GM21529 (cell line): ENCODE data around the gene GBA2.

Source experiments
- ATAC-seq: cut with Tn5 transposase; IDR thresholded peaks from one replicate; pipeline ENCODE4 v1.9.1; 2021; ENCODE audit not compliant: unreplicated experiment

GBA2 gene

DNA sequence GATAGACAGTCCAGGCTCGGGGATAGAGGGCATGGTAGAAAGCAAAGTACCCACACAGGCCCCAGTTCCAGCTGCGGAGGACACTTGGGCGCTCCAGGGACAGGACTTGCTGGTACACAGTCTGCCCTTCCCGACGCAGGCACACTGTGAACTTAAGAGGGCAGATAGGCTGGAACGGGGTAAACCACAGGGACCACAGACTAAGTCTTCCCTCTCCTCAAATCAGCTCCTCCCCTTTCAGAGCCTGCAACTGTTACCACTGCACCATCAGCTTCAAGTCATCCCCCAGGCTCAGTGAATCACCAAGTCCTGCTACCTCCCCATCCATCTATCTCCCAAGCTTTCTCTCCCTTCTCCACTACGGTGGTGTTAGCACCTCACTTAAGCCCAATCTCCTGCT, 7.3 kb downstream of the GBA2 start:
- ATAC-seq, result no peak

DNA sequence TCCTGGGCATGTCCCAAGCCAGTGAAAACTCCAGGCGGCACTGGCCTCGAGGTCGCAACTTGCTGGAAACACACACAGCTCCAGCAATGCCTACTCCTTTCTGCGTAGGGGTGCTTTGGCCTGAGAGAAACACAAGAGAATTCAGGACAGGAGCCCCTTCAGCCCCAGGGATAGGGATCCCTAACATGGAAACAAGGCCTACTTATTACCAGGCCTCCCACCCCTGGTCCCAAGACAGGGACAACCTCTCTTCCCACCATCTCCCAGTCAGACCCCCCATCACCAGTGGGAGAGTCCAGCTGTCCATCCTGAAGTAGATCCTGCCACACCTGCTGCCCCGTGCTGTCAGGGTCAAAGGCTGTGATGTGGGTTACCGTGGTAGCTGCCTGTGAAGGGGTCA, 8.8 kb downstream of the GBA2 start:
- no peak for ATAC-seq

DNA sequence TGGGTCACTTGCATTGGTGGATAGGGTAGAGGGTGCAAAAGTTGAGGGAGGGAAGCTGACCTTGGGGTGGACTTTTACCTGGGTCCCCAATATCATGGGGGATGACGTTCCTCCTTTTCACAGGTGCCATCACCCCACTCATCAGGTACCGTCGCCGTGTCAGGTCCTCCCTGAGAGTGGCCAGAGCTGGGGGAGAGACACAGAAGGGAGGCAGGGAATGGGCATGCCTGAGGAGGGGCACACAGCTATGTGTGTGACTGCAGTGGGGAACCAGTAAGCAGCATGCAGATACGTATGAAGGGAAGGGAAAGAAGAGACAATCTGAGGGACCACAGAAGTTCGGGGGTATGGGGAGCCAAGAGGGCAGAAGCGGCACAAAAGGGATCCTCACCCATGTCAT, 10.1 kb downstream of the GBA2 start:
- no peak for ATAC-seq

DNA sequence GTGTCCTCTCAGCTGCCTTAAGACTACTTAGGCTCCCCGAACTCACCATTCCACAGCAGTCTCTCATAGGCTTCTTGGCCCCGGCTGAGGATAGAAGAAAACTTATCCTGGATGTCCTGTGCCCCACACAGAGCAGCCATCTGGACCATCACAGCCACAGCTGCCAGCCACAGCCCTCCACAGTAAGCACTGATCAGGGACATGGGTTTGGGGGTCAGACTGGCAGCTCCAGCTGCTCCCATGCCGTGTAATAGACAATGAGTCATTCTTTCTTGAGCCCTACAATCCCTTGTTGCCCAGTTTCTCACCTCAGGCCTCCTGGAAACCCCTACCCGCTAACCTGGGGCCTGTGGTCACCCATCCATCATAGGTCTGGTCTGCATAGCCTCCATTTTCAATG, 10.8 kb downstream of the GBA2 start:
- no peak for ATAC-seq

DNA sequence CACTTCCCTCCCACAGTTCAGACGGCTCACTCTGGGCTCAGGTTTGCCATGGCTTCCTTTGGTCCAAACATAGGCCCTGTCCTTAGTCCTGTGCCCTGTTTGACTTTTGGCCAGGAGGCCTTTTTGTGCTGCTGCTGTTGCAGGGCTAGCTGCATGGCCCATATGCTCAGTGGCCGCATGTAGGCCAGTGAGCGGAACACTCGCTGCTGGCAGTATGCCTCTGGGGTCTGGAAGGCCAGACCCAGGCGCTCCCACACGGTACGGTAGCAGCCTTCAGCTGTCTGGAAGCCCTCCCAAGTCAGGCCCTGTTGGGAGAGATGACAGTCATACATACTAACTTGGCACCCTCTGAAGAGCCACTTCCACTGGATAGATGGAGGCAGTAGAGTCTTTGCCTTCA, 11.9 kb downstream of the GBA2 start:
- no peak for ATAC-seq

DNA sequence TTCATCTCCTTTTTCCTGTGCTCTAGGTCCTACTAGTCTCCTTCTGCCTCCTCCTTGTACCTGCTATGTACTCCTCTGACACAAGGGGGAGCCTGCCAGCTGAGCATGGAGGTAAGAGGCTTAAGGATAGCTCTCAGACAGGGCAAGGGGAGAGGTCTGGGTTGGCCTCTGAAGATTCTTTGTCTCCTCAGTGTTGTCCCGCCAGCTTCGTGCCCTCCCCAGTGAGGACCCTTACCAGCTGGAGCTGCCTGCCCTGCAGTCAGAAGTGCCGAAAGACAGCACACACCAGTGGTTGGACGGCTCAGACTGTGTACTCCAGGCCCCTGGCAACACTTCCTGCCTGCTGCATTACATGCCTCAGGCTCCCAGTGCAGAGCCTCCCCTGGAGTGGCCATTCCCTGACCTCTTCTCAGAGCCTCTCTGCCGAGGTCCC, 12.8 kb downstream of the GBA2 start:
- ATAC-seq, result no peak

DNA sequence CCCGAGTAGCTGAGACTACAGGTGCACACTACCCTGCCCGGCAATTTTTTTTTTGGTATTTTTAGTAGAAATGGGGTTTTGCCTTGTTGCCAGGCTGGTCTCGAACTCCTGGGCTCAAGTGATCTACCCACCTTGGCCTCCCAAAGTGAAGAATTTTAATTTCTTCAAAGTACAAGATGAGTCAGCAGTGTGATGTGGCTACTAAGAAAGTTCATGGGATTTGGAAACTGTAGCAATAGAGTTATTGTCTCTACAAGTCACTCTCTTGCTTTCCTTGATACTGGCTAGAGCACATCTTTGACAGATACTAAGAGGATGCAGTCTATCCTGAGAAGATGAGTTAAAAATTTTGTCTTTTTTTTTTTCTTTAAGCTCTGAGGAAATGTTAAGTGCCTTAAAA, 14.9 kb downstream of the GBA2 start:
- no peak for ATAC-seq

DNA sequence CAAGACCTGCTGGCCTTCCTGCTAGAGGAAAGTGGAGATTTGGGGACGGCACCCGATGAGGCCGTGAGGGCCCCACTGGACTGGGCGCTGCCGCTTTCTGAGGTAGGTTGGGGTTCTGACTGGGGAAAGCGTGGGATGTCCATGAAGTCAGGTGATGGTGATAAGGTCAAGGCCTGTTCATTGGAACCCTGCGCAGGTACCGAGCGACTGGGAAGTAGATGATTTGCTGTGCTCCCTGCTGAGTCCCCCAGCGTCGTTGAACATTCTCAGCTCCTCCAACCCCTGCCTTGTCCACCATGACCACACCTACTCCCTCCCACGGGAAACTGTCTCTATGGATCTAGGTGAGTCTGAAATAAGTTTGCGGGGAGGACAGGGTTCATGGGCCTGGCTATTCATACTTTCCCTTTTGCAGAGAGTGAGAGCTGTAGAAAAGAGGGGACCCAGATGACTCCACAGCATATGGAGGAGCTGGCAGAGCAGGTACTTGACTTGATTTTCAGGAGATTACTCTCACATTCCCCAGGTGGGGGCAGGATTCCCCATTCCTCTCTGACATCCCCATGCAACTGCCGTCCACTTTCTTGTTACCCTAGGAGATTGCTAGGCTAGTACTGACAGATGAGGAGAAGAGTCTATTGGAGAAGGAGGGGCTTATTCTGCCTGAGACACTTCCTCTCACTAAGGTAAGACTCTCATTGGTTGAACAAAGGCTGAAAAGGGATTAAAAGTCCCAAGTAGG, 16.1 kb downstream of the GBA2 start:
- ATAC-seq, result peak; percentile 3

DNA sequence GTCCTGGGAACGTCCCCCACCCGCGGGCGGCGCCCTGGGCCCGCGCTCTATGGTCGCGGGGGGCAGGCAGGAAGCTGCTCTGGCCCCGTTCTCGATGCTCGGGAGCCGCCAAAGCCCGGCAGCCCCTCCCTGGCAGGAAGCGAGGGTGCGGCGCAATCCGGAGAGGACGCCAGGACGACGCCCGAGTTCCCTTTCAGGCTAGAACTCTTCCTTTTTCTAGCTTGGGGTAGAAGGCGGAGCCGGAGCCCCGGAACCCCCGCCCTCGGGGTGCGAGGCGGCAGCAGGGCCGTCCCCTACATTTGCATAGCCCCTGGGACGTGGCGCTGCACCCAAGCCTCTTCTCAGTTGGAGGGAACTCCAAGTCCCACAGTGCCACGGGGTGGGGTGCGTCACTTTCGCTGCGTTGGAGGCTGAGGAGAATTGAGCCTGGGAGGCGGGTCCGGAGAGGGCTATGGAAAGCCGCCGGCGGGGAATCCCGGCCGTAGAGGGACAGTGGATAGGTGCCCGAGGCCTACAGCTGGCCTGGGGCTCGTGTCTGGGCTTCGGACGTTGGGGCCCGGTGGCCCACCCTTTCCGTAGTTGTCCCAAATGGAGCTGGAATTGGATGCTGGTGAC, 16.7 kb downstream of the GBA2 start, which contains the start of the genes CREB3 and TLN1:
TSS of gene CREB3 (plus strand) at position 482 of the 615 bp plus-strand sequence. CDS start at position 589, 107 bp downstream.
TSS of gene TLN1 (minus strand) at position 11 of the 615 bp plus-strand sequence. CDS start 6,501 bp downstream, outside the sequence.
- ATAC-seq, result peak; percentile 74

DNA sequence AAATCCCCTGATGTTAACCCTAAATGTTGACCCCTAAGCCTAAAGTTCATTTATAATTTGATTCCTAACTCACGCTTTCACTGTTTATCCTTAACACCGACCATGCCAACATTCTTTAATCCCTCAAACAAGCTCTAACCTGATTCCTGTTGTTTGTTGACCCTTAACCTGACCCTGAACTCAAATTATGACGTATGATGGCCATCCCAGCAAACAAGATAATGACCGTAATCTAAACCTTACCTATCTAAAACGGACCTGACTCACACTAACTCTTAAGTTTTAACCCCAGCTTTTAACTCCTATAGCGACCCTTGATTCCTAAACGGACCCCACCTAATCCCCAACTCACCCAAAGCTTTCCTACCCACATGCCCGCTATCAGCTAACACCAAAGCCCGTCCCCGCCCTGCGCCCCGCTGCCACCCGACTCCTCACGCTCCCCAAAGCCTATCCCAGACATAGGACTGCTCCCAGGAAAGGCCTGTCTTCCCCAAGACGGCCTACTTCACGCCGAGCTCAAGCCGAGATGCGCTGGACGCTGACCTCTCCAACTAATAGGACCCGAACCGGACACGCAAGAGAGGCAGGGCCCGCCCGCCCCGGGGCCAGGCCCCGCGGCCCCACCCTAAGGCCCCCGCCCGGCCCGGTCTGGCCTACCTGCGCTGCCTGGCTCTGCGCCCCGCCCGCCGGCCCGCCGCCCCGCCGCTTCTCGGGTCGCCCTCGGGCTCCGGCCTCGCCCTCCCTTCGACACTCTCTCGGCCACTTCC, 17.4 kb downstream of the GBA2 start:
- no peak for ATAC-seq

DNA sequence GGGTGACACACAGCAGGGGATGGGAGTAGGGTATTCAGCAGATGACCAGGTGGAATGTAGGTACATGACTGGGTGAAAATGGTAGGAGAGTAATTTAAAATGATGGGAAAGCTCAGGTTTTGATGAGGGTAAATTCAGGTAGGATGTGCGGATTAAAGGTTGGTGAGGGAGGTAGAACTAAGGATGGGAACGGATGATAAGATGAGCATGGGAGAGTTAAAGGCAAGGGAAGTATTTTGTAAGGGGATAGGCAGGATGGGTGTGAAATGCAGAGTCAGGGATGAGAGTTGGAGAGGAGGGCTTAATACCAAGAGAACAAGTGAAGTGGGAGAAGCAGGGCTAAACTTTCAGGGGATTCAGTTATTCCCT, 18.6 kb downstream of the GBA2 start:
- ATAC-seq, result no peak

DNA sequence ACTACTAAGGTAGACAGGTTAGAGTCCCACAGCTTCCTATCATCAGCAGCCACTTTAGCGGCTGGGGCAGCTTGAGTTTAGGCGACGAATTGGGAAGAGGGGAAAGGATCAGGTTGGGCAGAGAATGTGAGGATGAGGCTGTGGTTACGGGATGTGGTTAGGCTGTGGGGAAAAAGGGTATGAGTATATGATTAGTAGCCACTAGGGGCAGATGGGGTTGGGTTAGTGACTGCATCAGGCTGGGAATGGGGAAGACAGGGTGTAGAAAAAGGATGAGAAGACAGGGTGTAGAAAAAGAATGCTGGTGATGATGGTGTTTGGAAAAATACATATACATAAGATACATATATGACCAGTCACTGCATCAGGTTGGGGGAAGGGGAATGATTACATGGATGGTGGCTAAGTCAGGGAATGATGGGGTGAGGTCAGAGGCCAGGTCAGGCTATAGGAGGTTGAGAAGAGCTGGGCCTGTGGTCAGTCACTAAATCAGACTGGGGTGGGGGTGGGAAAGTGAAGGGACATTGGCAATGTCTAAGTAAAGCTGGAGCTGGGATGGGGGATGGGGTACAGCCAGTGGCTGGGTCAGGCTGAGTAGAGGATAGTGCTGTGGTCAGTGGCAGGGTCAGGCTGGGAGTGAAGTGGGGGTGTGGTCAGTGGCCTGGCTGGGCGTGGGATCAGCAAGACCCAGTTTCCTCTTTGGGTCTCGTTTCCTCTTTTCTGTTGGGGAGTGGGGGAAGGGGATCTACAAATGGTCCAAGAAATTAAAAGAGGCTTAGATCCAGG, 19.1 kb downstream of the GBA2 start:
- ATAC-seq, result no peak

DNA sequence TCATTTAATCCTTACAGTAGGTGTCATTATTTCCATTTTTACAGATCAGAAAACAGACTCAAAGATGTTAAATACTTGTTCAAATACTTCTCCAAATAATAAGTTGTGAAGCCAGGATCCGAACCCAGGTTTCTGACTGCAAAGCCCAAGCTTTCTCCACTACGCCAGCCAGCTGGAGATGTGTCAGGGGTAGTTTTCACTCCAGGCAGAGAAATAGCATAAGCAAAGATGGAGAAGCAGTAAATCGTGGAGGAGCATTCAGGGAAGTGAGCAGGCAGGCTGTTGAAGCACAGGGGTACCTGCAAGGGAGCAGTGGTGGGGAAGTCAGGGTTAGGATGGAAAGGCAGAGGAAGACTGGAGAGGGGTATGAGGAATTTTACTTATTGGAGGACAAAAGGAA, 19.9 kb downstream of the GBA2 start:
- ATAC-seq, result no peak

DNA sequence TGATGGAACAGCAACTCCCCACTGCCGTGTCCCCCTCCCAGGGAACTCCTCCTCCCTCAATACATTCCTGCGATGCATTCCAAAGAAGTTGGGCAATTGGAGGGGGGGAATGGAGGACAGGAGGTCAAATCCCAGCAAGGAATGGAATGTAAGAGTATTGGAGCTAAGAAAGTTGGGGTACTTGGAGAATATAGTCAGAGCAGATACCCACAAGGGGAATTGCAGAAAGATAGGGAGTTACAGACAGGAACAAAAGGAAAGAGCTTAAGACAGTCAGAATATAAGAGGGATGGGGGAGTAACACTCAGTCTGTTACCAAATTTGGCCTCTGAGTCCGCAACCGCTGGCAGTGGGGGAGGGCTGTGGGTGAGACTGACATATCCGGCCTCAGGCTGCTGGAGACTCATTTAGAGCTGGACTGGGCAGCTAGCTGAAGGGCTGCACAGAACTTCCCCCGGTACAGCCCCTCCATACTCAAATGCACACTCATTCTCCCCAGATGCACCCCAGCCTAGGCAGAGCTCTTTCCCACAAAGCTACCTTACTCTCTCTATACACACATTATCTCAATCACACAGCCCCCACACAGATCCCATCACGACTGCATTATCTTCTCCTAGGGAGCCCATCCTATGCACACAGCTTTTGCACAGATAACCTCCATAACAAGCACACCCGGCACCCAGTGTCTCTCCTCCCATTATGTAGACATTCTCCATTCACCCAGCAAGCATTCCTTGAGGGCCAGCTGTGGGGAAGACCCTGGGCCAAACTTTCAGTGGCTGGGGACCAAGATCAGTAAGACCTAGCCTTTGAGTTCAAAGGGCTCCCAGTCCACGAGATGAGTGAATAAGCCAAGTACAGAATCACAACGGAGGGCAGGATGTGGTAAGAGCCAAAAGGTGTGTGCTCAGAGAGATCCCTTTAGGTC, 20.7 kb downstream of the GBA2 start:
- ATAC-seq, result no peak

DNA sequence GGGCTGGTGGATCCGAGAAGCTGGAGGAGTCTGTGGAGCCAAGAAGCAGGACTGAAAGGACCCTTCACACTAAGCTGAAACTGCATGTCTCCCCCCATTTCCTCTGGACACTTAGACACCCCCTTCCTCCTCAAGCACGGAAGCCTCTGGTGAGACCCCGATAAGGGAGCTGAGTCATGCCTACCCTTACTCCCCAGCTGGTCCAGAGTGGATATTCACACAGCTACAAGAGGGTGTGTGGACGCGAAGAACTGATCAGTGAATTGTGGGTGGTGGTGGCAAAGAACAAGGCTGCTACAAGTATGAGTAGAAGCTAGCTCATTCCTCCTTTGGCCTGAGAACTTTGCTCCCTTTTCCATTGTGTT, 21.4 kb downstream of the GBA2 start:
- ATAC-seq, result no peak

DNA sequence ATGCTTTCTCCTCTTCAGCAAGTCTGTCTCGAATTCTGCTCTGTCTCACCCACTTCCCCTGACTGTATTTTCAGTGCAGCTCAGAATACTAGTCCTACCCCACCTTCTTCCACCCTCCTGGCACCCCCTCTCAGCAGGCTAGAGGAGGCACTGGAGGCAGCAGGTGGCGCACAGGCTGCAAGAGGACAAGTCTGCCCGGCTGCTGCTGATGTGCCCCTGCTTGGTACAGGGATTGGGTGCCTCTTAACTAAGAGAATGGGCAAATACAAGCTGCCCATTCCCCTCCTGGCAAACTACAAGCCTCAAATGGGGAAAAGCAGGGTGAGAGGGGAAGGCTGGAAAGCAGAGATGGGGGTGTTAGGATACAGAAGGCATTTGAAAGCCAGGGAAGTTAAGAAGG, 22.1 kb downstream of the GBA2 start:
- ATAC-seq, result peak; percentile 33

DNA sequence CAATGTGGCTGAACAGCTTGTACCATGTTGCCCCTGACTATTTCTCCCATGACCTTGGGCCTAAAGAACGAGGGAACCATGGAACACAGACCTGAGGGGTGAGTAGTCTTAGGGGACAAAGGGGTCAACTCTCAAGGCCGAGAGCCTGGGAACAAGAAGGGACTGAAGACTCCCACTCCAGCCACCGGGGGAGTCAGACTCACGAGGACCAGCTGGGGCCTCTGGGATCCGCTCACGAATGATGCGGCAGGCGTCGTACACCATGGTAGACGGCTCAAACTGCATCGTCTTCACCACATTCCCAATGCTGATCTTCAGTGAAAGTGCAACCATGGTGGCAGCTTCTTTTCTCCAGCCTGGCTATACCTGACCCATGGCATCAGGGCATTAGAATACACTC, 23.7 kb downstream of the GBA2 start:
- no peak for ATAC-seq

DNA sequence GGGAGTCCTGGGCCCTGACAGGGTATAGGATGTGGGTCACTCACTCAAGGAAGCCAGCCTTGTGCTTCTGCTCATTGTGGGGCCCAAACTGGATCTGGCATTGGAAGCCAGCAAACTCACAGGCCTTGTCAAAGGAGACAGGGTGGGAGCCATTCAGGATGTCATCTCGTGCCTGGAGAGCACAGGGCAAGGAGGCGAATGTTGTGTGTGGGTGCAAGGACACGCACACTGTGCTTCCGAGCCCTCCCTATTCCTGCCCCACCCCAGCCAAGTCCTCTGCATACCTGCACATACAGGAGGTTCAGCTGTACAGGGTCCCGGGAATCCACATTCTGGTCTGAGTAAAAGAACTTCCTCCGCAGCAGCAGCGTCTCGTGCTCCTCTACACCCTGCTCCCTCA, 25.1 kb downstream of the GBA2 start:
- ATAC-seq, result no peak

DNA sequence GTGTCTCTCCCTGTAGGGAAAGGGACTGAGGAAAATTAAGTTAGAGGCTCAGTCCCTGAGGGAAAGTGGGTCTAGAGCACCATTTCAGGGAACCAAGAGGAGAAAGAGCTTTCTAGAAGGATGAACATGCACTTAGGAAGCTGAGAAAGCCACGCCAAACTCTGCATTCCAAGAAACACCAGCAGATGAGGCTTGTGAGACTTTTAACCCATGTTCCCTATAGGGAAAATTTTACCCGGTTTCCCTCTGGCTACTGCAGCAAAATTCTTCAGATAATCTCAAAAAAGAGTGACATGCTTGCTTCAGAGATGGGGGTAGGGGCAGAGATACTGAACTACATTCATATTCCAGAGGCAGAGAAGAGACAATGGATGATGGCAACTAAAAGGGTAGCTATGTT, 25.6 kb downstream of the GBA2 start:
- no peak for ATAC-seq

DNA sequence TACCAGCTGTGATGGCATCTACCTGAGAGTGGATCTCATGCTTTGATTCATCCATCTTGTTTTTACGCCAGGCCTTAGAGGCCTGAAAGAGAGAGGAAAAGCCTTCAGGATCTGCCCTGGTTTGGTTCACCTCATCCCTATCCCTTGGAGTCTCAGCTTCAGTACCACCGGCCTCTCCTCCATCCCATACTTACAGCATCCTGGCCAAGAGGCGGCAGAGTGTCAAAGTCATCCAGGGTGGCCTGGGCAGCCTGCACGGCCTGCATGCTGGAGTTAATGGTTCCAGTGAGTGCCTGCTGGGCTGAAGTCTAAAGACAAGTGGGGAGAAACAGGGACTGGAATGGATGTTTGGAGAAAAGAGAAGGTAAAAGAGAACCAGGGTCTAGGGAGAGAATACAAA, 29.5 kb downstream of the GBA2 start:
- ATAC-seq, result no peak
